H54 (cell line): ENCODE measurements around the gene PRKCB.

Experiments used
- DNase-seq: peaks from one replicate; pipeline ENCODE4 v3.0.0; 2011; ENCODE audit warnings: low spot score, mixed read lengths; ENCODE audit not compliant: insufficient read length
- FAIRE-seq: peaks from 3 replicates; lab custom pipeline; 2011; peaks lifted over from hg19 to GRCh38; lab: Jason Lieb, UNC
- POLR2A ChIP-seq: IDR thresholded peaks from 2 replicates; pipeline ENCODE4 v1.6.1; 2011; ENCODE audit warnings: low read depth, mild to moderate bottlenecking, low read length

Gene PRKCB

GRCh38 chr16:23835390-23836077 is at the start of gene PRKCB:
Gene PRKCB, plus strand, starts transcription at chr16:23835983.
- DNase-seq (no peak), FAIRE-seq (no peak)

GRCh38 chr16:23786964-23787561 is 48.7 kb upstream of the PRKCB start:
- DNase-seq (no peak), FAIRE-seq (no peak)
- no peak for TF ChIP-seq POLR2A

More at GRCh38 chr16:23835390-23836077, at the start of gene PRKCB:
- TF ChIP-seq POLR2A: no peak

DNA sequence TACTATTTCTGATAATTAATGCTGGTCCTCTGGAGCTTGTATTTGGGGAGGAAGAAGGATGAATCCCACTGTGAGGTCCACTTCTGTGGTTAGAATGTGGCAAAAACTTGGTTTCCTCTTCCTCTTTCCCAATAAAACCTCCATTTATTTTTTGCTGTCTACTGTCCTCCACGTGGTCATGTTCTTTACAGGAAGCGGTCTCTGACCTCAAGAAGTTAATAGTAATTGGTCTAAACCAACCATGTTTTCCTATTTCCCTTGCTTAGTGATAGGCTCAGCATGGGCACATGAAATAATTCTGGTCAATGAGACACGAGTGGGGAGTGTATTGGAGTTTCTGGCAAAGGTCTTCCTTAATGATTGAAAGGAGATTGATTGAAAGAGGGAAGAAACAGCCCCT is 47.1 kb upstream of the PRKCB start:
- DNase-seq: no peak
- FAIRE-seq: no peak
- TF ChIP-seq POLR2A: no peak

DNA sequence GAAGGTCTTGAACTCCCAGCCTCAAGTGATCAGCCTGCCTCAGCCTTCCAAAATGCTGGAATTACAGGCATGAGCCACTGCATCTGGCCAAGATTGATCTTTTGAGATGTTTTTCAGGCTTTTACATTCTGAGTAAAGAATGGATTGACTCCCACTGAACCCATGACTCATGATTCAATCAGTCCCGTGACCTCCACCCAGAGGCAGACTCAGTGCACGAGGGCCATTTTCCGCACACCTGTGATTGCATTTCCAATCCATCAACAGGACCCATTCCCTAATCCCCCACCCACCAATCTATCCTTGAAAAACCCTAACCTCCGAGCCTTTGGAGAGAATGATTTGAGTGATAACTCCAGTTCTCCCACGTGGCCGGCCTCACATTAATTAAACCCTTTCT is 40.4 kb upstream of the PRKCB start:
- FAIRE-seq: no peak

DNA sequence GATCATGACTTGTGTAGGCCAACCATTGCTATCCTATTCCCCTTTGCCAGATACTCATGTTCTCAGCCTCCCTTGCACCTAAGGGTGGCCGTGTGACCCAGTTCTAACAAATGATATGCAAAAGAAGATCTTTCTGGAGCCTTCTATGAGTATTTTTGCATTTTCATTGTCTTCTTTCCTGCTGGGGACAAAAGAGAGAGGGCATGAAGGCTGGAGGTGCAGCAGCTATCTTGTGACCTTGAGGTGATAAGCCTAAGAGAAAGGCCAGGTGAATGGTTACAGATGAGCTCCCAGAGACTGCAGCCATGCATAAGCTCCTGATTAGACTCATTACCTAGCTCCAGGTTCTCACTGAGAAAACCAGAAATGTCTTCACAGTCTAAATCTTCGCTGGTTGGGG is 38.8 kb upstream of the PRKCB start:
- FAIRE-seq (no peak), DNase-seq (no peak)
- TF ChIP-seq POLR2A: no peak

More for the DNA sequence above, 40.4 kb upstream of the PRKCB start:
- no peak for TF ChIP-seq POLR2A
- DNase-seq: no peak

- no peak for TF ChIP-seq POLR2A
- peak; percentile 58 for DNase-seq
- FAIRE-seq: peak; percentile 65
Observed at GRCh38 chr16:23801378-23801777, 34.4 kb upstream of the PRKCB start.

GRCh38 chr16:23802776-23803175 is 33.0 kb upstream of the PRKCB start:
- DNase-seq: no peak
- FAIRE-seq: no peak
- TF ChIP-seq POLR2A: no peak

- peak; percentile 82 for FAIRE-seq
- TF ChIP-seq POLR2A: no peak
- DNase-seq: peak; percentile 45
Observed at GRCh38 chr16:23803591-23804123, 32.1 kb upstream of the PRKCB start.

DNA sequence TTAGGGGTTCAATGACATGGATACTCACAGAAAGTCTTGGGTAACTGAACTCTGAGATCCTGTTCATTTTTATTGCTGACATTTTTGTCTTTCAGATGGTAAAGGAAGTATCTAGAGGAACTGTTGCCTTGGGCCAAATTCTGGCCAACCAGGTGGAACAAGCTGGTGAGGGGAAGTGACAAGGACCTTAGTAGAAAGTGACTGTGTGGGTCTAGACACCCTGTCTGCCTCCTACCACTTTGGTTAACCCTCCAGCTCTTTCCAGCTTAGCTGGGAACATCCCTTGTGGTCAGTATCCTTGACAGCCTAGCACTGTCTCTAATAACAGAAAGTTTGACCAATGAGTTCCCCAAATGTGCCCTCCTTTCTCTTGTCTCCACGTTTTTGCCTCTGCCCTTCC is 28.8 kb upstream of the PRKCB start:
- FAIRE-seq (no peak), DNase-seq (no peak)
- TF ChIP-seq POLR2A: no peak

DNA sequence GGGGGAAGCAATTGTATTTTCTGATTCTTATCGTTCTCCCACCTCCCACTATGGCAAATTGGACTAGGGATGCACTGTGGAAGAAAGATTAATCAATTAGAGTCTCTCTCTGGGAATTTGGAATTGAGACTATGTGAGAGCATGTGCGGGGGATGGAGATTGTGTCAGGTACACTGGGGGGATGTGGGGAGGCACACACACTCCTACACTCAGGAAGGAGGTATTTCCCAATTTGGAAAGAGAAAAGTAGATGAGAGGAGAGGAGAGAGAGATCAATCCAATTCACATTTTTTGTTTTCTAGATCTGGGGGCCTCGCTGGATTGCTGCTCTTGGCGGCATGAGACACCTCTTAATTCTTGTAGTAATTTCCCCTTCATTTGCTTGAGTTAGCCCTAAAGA is 14.3 kb upstream of the PRKCB start:
- no peak for TF ChIP-seq POLR2A
- DNase-seq: no peak
- FAIRE-seq: no peak

- no peak for TF ChIP-seq POLR2A
- no peak for DNase-seq
- no peak for FAIRE-seq
Observed at GRCh38 chr16:23821875-23822688, 13.7 kb upstream of the PRKCB start.

GRCh38 chr16:23823475-23824384 is 12.1 kb upstream of the PRKCB start:
- TF ChIP-seq POLR2A: no peak
- no peak for FAIRE-seq
- DNase-seq: no peak

DNA sequence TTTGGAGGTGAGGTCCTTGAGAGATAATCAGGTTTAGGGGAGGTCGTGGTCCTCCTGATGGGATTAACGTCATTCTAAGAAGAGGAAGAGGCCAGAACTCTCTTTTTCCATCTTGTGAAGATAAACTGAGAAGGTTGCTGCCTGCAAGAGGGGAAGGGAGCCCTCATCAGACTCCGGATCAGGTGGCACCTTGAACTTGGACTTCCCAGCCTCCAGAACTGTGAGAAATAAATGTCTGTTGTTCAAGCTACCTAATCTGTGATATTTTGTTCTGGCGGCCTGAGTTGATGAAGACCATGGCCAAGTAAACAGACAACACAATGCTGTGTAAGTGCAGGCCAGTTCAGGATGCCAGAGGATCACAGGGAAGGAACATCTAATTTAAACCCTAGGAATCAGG is 10.9 kb upstream of the PRKCB start:
- no peak for FAIRE-seq
- DNase-seq: no peak
- TF ChIP-seq POLR2A: no peak
